GM12891 (cell line): Measurements from ENCODE around the gene AP5B1.

Experiments
- POLR2A ChIP-seq: IDR thresholded peaks from 2 replicates; pipeline ENCODE4 v1.6.1; 2011; ENCODE audit warnings: low read depth, low read length, control low read depth
- POLR2AphosphoS5 ChIP-seq: IDR thresholded peaks from 2 replicates; pipeline ENCODE4 v1.6.1; 2011; ENCODE audit warnings: low read depth, low read length, control low read depth
- TAF1 ChIP-seq: IDR thresholded peaks from 2 replicates; pipeline ENCODE4 v1.6.1; 2011; ENCODE audit warnings: low read depth, low read length, control low read depth

- TF ChIP-seq POLR2AphosphoS5 (no peak), POLR2A (no peak), TAF1 (no peak)
These were observed 28.1 kb upstream of the AP5B1 start for GRCh38 chr11:65808744-65809341.
